Stimulated activated CD4-positive, alpha-beta T cell treated with anti-CD3 and anti-CD28 coated beads, Interleukin-4, amount 100 ng/mL, for 24 hours (primary cell): ENCODE measurements around the gene ZFP92.
A peak's percentile ranks its signal among the peaks of the same experiment; 100 is the strongest.
"Not testable (repeated sequence)": the region's sequence is repeated elsewhere in the genome, so short reads cannot be mapped to it uniquely, and the experiment has no call there.

Experiments
- DNase-seq: peaks from one replicate; pipeline ENCODE4 v3.0.0-alpha.2; 2020

Gene ZFP92

GRCh38 chrX:153387987-153388721, 23.1 kb upstream of the ZFP92 start:
- no peak for DNase-seq

- no peak for DNase-seq
Measured at GRCh38 chrX:153388722-153389459, 22.4 kb upstream of the ZFP92 start.

- DNase-seq, result not testable (repeated sequence)
Measured at GRCh38 chrX:153389460-153389768, 21.9 kb upstream of the ZFP92 start.

GRCh38 chrX:153392642-153393321, 18.5 kb upstream of the ZFP92 start:
- no peak for DNase-seq

- DNase-seq, result no peak
Measured at GRCh38 chrX:153394612-153395011, 16.7 kb upstream of the ZFP92 start.

- DNase-seq, result no peak
Measured at GRCh38 chrX:153395613-153396319, 15.5 kb upstream of the ZFP92 start.

- no peak for DNase-seq
Measured at GRCh38 chrX:153396320-153397195, 14.7 kb upstream of the ZFP92 start.

- DNase-seq, result no peak
Measured at GRCh38 chrX:153397256-153397960, 13.9 kb upstream of the ZFP92 start.

- no peak for DNase-seq
Measured at GRCh38 chrX:153398275-153398960, 12.9 kb upstream of the ZFP92 start.

GRCh38 chrX:153400146-153401132, 10.8 kb upstream of the ZFP92 start:
- DNase-seq, result peak; percentile 48

GRCh38 chrX:153401133-153401764, 10.0 kb upstream of the ZFP92 start, which contains the start of gene PNMA6E:
Gene PNMA6E, minus strand, starts transcription at chrX:153401350. Its CDS starts 2,501 bp downstream, at chrX:153398849.
- DNase-seq, result no peak

- DNase-seq, result not testable (repeated sequence)
Measured at GRCh38 chrX:153404333-153404732, 6.9 kb upstream of the ZFP92 start.

- DNase-seq, result no peak
Measured at GRCh38 chrX:153405426-153405825, 5.8 kb upstream of the ZFP92 start.

- no peak for DNase-seq
Measured at GRCh38 chrX:153406011-153406410, 5.3 kb upstream of the ZFP92 start.

- DNase-seq, result no peak
Measured at GRCh38 chrX:153406903-153407302, 4.4 kb upstream of the ZFP92 start.

- DNase-seq, result no peak
Measured at GRCh38 chrX:153407736-153408135, 3.5 kb upstream of the ZFP92 start.

GRCh38 chrX:153408221-153408721, 3.0 kb upstream of the ZFP92 start:
- no peak for DNase-seq

- DNase-seq, result no peak
Measured at GRCh38 chrX:153408871-153409351, 2.4 kb upstream of the ZFP92 start.
